ENCODE results near the gene BTF3. TPM values are rescaled to one million over a fixed set of nuclear protein-coding genes. Genes with fewer than 3 reads are reported as not detected.

The BTF3 gene
- polyA plus RNA-seq, 1 donor from 2014 or later = 324 TPM

DNA sequence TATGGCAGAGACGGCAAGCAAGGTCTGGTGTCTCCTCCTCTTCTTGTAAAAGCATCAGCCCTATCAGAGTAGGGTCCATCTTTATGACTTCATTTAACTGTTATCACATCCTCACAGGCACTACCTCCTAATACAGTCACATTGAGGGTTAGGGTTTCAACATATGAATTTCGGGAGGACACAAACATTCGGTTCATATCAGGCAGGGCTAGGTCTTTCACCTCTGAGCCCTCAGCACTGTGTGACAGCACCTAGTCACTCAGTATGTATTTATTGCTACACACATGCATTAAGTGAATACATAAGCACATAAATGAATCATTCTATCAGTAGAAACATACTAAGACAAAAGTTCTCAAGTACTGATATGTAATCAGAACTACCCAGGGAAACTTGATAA, 9.4 kb upstream of the BTF3 start:
- Histone ChIP-seq H3K36me3 (ENCODE audit: insufficient read depth, low read length) (no peaks in the 10 kb centered on the region), H3K9me2 (ENCODE audit: insufficient read depth, low read length) (no peaks in the 10 kb centered on the region), H3K27ac (ENCODE audit: low read length) (no peak overlapping the region), H2AFZ (ENCODE audit: low read depth, low read length) (no peak overlapping the region), H3K27me3 (ENCODE audit: insufficient read depth, low read depth, low read length) (no peaks in the 10 kb centered on the region), H3K9me3 (ENCODE audit: low read length) (no peaks in the 10 kb centered on the region), H3K79me2 (replicated peaks; ENCODE audit: insufficient read depth, low read length) (no peaks in the 10 kb centered on the region), H3K4me3 (ENCODE audit: low read length) (no peak overlapping the region), H3K4me2 (ENCODE audit: low read length) (no peak overlapping the region), H4K20me1 (ENCODE audit: insufficient read depth) (no peaks in the 10 kb centered on the region), H3K9ac (ENCODE audit: low read length) (no peak overlapping the region), H3F3A (ENCODE audit: insufficient read depth, low read length, poor library complexity, severe bottlenecking) (no peaks in the 10 kb centered on the region)
- no peak for TF ChIP-seq CTCF (IDR thresholded peaks at IDR 0.05; ENCODE audit: poor library complexity, severe bottlenecking)
- no peak for TF ChIP-seq RAD21 (conservative IDR thresholded peaks at IDR 0.05)
- TF ChIP-seq POLR2AphosphoS5 (IDR thresholded peaks at IDR 0.05) = no peak
- TF ChIP-seq, protein P1, sequence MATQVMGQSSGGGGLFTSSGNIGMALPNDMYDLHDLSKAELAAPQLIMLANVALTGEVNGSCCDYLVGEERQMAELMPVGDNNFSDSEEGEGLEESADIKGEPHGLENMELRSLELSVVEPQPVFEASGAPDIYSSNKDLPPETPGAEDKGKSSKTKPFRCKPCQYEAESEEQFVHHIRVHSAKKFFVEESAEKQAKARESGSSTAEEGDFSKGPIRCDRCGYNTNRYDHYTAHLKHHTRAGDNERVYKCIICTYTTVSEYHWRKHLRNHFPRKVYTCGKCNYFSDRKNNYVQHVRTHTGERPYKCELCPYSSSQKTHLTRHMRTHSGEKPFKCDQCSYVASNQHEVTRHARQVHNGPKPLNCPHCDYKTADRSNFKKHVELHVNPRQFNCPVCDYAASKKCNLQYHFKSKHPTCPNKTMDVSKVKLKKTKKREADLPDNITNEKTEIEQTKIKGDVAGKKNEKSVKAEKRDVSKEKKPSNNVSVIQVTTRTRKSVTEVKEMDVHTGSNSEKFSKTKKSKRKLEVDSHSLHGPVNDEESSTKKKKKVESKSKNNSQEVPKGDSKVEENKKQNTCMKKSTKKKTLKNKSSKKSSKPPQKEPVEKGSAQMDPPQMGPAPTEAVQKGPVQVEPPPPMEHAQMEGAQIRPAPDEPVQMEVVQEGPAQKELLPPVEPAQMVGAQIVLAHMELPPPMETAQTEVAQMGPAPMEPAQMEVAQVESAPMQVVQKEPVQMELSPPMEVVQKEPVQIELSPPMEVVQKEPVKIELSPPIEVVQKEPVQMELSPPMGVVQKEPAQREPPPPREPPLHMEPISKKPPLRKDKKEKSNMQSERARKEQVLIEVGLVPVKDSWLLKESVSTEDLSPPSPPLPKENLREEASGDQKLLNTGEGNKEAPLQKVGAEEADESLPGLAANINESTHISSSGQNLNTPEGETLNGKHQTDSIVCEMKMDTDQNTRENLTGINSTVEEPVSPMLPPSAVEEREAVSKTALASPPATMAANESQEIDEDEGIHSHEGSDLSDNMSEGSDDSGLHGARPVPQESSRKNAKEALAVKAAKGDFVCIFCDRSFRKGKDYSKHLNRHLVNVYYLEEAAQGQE (IDR thresholded peaks at IDR 0.05; ENCODE audit: borderline replicate concordance) = no peak

DNA sequence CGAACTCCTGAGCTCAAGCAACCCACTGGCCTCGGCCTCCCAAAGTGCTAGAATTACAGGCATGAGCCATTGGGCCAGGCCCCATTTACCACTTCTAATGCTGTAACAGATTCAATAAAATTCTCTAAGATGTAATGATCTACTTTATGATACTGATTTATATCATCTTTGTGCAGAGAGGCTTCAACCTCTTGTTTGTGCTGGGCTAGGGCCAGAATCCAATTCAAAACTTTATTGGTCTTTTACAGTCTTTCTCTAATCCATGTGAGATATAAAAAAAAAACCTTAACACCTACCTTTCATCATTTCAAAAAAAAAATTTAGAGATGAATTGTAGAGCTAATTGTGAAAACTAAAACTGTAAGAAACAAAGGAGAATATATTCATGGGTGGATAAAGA, 8.2 kb upstream of the BTF3 start:
- H3K4me2 ChIP-seq (ENCODE audit: low read length) = no peak overlapping the region
- no peak overlapping the region for H3K9ac ChIP-seq (ENCODE audit: low read length)
- H3K4me3 ChIP-seq (ENCODE audit: low read length) = no peak overlapping the region
- no peaks in the 10 kb centered on the region for H3F3A ChIP-seq (ENCODE audit: insufficient read depth, low read length, poor library complexity, severe bottlenecking)
- H2AFZ ChIP-seq (ENCODE audit: low read depth, low read length) = no peak overlapping the region
- H3K79me2 ChIP-seq (replicated peaks; ENCODE audit: insufficient read depth, low read length) = no peaks in the 10 kb centered on the region
- H3K9me2 ChIP-seq (ENCODE audit: insufficient read depth, low read length) = no peaks in the 10 kb centered on the region
- H4K20me1 ChIP-seq (ENCODE audit: insufficient read depth) = no peaks in the 10 kb centered on the region
- no peaks in the 10 kb centered on the region for H3K36me3 ChIP-seq (ENCODE audit: insufficient read depth, low read length)
- no peaks in the 10 kb centered on the region for H3K9me3 ChIP-seq (ENCODE audit: low read length)
- H3K27ac ChIP-seq (ENCODE audit: low read length) = no peak overlapping the region
- TF ChIP-seq EP300 (conservative IDR thresholded peaks at IDR 0.05; ENCODE audit: poor library complexity, severe bottlenecking) (no peak), CTCF (IDR thresholded peaks at IDR 0.05; ENCODE audit: poor library complexity, severe bottlenecking) (no peak), EZH2 (IDR thresholded peaks at IDR 0.05; ENCODE audit: borderline replicate concordance, insufficient read depth, low read length, poor library complexity, severe bottlenecking) (no peak), TAF1 (IDR thresholded peaks at IDR 0.05; ENCODE audit: low read depth) (no peak)
- H3K27me3 ChIP-seq (ENCODE audit: insufficient read depth, low read depth, low read length) = no peaks in the 10 kb centered on the region
